Testis (tissue), 2 donors: ENCODE data around the gene IFNL3.
"Not testable (repeated sequence)": the region's sequence is repeated elsewhere in the genome, so short reads cannot be mapped to it uniquely, and the experiment has no call there.

ENCODE experiments used
- CTCF ChIP-seq, 3 experiments: fragments of 450-650 bp in 2 of 3; fragments of 200-600 bp in 1 of 3; sonication (generic) in 1 of 3; IDR thresholded peaks; one replicate each; pipeline ENCODE4 v1.5.1; 2016 to 2019; ENCODE audit warnings: antibody characterized with exemption in 3 of 3, mild to moderate bottlenecking in 2 of 3, moderate library complexity in 1 of 3
- POLR2A ChIP-seq: fragments of 450-650 bp; IDR thresholded peaks from one replicate; pipeline ENCODE4 v1.6.1; 2017; ENCODE audit warnings: antibody characterized with exemption, mild to moderate bottlenecking, moderate library complexity

GRCh38 chr19:39244410-39245100 is at the start of gene IFNL3:
- TF ChIP-seq CTCF (IDR thresholded peaks at IDR 0.05); POLR2A: not testable (repeated sequence)
